HG02870 (cell line): ENCODE results near the gene PGA4.
"Not testable (repeated sequence)": the region's sequence is repeated elsewhere in the genome, so short reads cannot be mapped to it uniquely, and the experiment has no call there.

Source experiments
- ATAC-seq: cut with Tn5 transposase; IDR thresholded peaks from one replicate; pipeline ENCODE4 v1.9.1; 2021; ENCODE audit warnings: mild to moderate bottlenecking, moderate library complexity; ENCODE audit not compliant: unreplicated experiment

The PGA4 gene

DNA sequence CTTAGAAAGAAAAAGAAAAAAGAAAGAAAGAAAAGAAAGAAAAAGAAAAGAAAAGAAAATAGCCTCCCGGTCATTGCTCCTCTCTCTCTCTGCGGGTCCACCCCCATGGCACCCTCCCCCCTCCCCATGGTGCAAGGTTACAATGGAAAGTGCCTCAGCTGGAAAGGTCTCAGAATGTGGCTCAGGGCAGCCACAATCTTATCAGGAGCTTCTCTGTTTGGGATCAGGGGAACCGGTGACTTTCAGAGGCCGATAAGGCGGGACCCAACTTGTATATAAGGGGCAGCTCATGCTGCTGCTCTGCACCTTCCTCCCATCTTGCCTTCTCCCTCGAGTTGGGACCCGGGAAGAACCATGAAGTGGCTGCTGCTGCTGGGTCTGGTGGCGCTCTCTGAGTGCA is at the start of gene PGA4:
Gene PGA4, plus strand, starts transcription at position 301 of the 400 bp plus-strand sequence. Its CDS starts 54 bp downstream, at position 355.
- not testable (repeated sequence) for ATAC-seq

DNA sequence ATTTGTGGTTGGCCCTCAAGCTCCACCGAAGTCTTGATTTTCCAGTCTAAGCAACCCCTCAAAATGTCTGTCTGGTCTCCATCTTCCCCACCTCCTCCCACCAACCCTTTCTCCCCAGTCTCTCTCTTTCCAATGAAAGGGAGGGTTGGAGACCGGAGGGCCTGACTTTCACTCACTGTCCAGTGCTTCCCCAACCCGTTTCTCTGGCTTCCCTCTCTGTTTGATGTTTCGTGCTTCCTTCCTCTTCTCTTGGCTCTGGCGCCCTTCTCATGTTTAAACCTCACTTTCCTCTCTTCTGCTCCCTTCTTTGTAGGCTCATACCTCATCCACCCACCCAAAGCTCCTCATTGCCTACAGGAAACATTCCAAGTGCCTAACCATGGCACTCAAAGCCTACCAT is 49.8 kb upstream of the PGA4 start:
- ATAC-seq: no peak

DNA sequence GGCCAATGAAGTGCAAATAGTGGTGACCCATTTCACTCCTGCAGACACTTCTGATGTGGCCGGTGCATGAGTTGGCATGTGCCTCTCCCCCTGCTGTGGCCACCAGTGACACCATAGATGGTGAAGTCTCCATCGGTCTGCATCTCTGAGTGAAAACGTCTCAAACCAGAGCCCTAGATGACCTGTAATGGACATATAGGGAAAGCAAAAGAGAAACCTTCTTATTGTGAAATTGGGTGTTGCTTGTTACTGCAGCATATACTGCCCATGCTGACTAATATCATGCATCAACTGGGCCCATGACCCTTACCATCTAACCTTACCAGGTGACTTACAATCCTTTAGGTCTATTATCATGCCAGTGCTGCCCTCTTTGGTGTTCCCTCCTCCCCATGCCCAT is 49.3 kb upstream of the PGA4 start:
- no peak for ATAC-seq

DNA sequence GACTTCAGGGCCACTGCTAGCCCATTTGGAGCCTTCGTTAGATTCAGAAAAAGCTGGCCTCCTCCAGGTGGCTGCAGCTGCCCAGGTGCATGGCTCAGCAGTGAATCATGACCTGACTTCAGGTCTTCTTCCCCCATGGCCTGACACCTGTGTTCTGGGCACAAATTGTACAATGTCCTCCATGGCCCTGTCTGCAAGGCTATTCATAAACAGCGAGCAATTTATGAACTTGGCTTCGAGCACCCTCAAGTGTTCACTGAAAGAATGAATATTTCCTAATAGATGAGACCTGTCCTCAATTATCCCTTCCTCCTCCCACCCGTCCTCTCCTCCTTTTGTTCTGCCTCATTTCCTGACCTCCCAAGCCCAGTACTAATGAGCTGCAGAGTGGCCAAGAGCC is 48.7 kb upstream of the PGA4 start:
- no peak for ATAC-seq

DNA sequence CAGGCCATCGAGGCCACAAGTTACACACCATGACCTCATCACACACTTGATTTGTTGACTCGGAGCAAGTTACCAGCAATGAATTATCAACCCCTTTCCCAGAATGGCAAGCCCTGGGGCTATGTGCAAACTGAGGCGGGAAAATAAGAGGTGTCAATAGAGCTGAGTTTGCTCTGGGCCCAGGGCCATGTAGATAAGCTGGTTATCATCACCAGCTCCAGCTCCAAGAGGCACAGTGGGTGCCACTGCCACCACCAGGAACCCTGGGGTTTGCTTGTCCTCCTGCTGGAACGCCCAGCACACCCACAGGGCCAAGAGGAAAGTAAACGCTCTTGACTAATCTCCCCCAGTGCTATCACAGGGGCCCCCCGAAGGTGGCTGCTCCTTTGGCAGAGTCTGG is 47.9 kb upstream of the PGA4 start:
- no peak for ATAC-seq

DNA sequence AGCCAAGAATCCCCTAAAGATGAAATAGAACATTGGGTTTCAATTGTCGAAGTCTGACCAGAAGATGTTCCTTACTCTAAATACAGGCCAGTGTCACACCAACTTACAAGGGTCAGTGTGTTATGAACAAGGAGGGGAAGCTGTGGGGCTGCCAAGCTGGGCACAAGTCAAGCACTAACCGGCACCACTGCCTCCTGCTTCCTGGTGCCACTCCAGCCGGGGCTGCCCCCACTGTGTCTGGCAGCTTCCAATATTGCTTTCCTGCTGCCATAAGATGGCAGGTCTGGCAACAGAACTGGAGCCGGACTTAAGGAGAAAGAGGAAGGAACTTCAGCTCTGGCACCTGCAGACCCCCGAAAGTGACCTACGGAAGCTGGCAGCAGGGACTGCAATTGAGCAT is 47.2 kb upstream of the PGA4 start:
- ATAC-seq: no peak

DNA sequence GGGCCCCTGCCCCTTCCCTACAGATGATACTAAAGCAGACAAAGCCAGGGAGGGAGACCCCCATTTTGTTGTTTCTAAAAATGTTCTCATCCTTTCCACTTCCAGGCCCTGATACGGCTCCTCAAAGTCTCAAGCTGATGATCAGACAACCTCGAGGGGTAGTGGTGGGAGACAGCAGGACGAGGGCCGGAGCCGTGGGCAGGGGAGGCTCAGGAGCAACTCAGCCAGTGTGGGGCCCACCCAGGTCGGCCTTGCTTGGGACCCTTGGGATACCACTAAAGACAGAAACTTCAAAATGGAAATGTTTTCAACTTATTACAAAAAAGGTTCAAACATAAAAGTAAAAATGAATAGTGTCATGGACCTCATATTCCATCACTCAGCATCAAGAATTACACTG is 45.7 kb upstream of the PGA4 start:
- no peak for ATAC-seq

DNA sequence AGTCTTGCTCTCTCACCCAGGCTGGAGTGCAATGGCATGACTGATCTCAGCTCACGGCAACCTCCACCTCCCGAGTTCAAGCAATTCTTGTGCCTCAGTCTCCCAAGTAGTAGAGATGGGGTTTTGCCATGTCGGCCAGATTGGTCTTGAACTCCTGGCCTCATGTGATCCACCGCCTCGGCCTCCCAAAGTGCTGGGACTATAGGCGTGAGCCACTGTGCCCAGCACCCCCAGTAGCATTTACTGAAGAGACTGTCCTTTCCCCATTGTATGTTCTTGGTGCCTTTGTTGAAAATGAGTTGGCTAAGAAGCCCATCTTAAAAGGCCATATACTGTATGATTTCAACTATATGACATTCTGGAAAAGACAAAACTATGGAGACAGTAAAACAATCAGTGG is 41.9 kb upstream of the PGA4 start:
- ATAC-seq: not testable (repeated sequence)

DNA sequence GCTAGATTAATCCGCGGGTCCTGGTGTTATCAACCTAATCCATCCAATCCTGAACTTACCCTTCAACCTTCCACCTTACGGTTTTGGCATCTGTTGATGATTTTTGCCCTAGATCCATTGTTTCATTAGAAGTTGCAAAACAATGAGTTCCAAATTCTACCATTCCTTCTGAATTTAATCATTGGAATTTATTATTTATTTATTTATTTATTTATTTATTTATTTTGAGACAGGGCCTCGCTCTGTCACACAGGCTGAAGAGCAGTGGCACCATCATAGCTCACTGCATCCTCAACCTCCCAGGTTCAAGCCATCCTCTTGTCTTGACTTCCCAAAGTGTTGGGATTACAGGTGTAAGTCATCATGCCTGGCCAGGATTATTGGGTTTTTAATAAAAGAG is 40.7 kb upstream of the PGA4 start:
- no peak for ATAC-seq

DNA sequence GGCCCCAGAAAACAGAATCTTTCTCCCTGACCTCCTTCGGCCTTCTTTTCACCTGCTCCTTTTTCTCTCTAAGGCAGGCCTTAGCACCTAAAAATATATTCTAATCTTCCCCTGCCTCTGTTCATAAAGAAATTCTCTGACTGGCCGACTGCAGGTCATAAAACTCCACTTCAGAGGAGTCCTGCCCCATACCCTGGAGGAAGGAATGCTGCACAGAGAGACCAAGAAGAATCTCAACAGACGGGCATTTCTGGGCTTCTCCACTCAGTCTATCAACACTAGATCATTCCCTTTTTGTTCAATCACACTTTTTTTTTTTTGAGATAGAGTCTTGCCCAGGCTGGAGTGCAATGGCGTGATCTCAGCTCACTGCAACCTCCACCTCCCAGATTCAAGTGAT is 38.5 kb upstream of the PGA4 start:
- ATAC-seq: no peak

DNA sequence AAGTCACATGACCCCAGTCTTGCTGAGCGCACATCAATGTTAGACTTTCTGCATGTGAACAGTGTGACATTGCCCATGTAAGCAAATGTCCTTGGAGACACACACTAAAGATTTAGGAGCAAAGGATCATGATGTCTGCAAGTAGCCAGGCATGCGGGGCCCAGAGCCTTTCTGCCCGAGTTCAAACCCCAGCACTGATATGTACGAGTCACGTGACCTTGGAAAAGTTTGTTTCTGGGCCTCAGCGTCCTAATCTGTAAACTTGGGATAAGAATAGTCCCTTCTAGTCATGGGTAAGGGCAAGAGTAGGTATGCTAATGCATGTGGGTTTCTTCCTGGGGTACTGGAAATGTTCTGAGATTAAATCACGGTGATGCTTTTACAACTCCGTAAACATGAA is 35.6 kb upstream of the PGA4 start:
- ATAC-seq: no peak

DNA sequence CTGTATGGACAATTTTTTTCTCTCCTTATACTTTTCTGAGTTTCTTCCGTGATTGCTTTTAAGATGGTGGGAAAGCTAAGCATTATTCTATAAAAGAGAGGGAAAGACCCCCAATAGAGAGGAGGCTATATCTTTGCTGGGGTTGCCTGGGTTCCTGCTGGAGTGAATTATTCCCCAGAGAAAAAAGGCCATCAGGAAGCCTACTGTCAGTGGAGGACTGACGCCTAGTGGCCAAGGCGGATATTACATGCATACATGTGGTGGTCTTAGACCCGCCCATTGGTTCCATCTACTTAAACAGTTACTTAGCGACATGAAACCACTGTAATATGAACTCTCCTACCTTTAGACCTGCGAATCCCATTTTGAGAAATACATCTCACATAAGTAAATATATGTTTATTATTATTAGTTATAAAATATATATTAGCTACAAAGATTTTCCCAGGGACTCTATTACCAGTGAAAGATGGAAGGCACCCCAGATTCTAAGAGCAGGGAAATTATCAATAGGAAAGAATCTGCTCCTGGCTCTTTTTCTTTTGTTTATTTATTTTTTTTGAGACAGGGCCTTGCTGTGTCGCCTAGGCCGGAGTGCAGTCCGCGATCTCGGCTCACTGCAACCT is 34.5 kb upstream of the PGA4 start:
- ATAC-seq: no peak

DNA sequence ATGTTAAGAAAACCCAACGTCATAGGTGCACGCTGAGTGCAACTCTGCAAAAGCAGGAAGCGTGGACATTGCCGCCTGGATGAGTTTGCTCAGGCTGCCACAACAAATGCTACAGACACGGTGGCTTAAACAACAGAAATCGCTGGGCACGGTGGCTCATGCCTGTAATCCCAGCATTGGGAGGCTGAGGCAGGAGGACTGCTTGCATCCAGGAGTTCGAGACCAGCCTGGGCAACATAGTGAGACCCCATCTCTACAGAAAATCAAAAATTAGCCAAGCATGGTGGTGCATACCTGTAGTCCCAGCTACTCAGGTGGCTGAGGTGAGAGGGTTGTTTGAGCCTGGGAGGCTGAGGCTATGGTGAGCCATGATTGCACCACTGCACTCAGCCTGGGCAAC is 32.2 kb upstream of the PGA4 start:
- no peak for ATAC-seq

DNA sequence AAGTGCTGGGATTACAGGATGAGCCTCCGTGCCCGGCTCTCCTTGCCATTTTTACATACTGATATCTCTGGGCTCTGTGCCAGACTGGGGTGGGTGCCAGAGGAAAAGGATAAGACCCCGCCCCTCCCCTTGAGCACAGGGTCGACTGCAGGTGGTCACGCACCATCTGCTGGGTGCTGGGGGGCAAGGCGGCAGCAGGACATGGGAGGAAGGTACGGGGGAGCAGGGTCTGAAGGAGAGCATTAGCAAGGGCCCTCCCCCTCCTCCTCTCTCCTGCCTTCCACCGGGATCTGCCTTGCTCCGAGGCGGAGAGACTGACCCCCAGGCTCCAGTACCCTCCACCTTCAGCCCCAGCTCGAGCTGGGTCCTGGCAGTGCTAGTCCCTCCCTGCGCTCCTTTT is 28.6 kb upstream of the PGA4 start:
- ATAC-seq: no peak

DNA sequence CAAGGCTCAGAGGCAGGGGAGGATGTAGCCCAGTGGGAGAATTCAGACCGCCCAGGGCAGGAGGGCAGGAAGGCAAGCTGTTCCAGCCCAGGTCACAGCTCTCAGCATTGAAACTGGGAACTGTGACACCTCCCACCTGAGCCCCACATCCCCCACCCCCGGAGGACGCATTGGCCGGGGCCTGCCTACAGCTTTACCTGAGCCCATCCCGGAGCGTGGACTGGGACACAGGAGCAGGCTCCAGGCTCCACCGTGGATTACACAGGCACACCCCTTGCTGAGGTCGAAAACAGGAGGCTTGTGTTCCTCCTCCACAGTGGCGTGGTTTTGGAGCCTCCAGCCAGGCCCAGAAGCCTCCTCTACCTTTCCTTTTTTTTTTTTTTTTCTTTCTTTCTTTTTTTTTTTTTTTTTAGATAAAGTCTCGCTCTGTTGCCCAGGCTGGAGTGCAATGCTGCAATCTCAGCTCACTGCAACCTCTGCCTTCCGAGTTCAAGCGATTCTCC is 27.9 kb upstream of the PGA4 start:
- ATAC-seq: no peak

DNA sequence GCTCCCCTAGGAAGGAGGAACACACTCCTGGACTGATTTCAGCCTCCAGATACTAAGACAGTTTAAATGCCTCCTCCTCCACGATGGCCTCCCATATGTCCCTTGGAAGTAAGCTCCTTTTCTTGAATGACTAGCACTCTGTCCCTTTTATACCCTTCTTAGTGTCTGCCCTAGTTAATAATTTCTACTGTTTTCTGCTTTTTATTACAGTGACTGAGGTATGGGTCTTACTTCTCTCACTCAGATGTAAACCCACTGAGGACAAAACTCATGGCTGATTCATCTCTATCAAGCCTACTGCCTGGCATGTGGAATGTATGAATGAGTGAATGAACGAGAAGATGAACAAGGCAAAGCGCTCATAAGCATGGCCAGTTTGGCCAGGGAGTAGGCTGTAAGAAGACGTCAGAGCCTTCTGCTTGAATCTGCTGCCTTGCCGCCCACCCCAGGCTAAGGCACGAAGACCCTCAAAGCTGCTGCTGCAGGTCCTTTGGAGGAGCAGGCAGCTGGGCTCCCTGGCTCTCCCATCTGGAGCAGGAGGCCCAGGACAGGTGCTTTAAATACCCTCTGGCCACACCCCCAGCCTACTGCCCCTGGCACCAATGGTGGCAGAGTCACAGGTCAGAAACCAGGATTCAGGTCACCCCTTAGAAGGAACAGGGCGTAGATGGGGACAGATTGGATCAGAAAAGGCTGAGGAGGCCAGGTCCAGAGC is 27.0 kb upstream of the PGA4 start:
- no peak for ATAC-seq

DNA sequence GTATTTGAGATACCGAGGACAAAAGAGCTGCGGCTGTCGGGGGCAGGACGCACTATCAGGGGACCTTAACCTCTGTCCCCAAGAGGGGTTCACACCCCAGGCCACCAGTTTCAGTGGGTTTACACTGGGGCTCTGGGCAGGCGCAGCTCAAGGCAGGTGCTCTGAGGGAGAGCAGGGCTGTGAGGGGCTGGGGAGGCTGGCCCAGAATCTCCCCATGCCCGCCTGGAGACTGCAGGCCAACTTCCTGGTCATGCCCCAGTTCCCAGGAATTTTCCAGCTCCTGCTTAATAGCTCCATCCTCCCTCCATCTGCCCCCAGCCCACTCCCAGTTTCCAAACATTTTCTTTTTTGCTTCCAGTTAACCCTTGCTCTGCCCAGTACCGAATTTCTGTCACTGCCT is 26.4 kb upstream of the PGA4 start:
- no peak for ATAC-seq

DNA sequence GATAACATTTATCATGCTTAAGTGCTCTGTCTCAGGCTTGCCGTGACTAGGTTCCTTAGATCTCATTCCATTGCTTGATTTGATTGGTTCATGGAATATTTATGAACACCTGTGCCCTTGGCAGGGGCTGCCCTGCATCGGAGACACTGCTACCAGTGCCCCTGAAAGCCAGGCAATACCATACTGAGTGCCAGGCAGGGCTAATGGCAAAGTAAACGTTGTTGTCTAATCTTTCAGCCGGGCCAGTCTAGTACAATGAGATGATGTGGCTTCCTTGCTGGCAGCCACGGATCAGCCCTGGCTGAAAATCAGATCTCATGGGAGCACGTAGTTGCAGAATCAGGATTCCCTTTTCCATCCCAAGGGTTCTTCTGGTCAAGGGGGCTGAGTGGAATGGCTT is 23.8 kb upstream of the PGA4 start:
- no peak for ATAC-seq

DNA sequence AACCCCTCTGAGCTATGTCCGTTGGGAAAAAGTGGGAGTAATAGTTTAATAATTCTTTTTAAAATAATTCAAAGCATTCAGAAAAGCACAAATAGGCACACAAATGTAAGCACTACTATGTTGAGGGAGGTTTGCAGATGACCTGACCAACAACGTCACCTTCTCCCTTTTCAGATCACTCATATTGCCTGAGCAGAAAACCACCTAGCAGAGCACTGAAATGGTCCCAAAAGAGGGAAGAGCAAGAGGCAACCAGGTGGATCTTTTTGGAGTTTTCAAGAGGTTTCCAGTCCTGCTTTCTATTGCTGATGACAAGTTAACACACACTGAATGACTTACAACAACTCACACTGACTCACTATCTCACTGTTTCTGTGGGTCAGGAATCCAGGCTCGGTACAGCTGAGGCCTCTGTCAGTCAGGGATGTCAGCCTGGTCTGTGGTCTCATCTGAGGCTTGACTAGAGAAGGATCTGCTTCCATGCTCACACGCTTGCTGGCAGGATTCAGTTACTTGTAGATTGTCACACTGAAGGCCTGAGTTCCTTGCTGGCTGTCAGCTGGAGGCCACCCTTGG is 23.1 kb upstream of the PGA4 start:
- no peak for ATAC-seq

DNA sequence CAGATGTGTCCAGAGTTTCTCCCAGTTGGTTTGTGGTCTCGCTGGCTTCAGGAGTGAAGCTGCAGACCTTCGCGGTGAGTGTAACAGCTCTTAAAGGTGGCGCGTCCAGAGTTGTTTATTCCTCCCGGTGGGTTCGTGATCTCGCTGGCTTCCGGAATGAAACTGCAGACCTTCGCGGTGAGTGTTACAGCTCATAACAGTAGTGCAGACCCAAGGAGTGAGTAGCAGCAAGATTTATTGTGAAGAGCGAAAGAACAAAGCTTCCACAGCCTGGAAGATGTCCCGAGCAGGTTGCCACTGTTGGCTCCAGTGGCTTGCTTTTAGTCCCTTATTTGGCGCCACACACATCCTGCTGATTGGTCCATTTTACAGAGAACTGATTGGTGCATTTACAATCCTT is 20.7 kb upstream of the PGA4 start:
- no peak for ATAC-seq

DNA sequence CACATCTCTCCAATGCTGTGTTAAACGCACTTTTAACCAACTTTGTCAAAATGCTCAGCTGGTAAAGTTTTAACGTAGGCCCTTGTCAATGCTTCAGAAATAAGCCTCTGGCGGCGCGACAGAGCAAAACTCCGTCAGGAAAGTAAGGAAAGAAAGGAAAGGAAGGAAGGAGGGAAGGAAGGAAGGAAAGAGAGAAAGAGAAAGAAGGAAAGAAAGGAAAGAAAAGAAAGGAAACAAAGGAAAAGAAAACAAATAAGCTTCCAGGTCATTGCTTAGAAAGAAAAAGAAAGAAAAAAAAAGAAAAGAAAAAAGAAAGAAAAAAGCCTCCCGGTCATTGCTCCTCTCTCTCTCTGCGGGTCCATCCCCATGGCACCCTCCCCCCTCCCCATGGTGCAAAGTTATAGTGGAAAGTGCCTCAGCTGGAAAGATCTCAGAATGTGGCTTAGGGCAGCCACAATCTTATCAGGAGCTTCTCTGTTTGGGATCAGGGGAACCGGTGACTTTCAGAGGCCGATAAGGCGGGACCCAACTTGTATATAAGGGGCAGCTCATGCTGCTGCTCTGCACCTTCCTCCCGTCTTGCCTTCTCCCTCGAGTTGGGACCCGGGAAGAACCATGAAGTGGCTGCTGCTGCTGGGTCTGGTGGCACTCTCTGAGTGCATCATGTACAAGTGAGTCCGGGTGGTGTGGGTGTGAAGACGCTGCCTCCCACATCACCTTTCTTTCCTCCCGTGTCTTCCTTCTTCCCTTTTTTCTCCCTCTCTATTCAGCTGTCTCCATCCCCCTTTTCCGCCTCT is 19.0 kb upstream of the PGA4 start, which contains the start of gene PGA3:
Gene PGA3, plus strand, starts transcription at position 566 of the 797 bp plus-strand sequence. Its CDS starts 50 bp downstream, at position 616.
- ATAC-seq: not testable (repeated sequence)
